Thyroid gland (tissue), 4 donors: ENCODE data around the gene AQP9. TPM values are rescaled to one million over a fixed set of nuclear protein-coding genes. Genes with fewer than 3 reads are reported as not detected.

Source experiments
- DNase-seq, 2 donors: peaks; one replicate each; pipeline ENCODE4 v3.0.0-alpha.2; 2019
- H3K27ac ChIP-seq, 3 donors: fragments of 200-600 bp; sonication (generic); 1 replicate in 2 of 3; 2 replicates in 1 of 3; pipeline ENCODE4 v1.5.1; 2016 to 2019; ENCODE audit warnings: mild to moderate bottlenecking in 1 of 3, moderate library complexity in 1 of 3
- H3K27me3 ChIP-seq: fragments of 200-600 bp; sonication (generic); one replicate; pipeline ENCODE4 v1.5.1; 2019
- H3K36me3 ChIP-seq, 2 donors: fragments of 200-600 bp; sonication (generic); one replicate each; pipeline ENCODE4 v1.5.1; 2016 to 2019
- H3K4me1 ChIP-seq, 2 donors: fragments of 200-600 bp; sonication (generic); one replicate each; pipeline ENCODE4 v1.5.1; 2017 to 2019
- H3K4me3 ChIP-seq, 3 donors: fragments of 200-600 bp; sonication (generic); replicated peaks in 1 of 3; 1 replicate in 2 of 3; 2 replicates in 1 of 3; pipeline ENCODE4 v1.5.1; 2016; ENCODE audit warnings: mild to moderate bottlenecking in 1 of 3
- H3K9me3 ChIP-seq: fragments of 200-600 bp; sonication (generic); one replicate; pipeline ENCODE4 v1.5.1; 2017
- POLR2A ChIP-seq, 2 donors: fragments of 450-650 bp; IDR thresholded peaks; one replicate each; pipeline ENCODE4 v1.6.1; 2017; ENCODE audit warnings: antibody characterized with exemption in 2 of 2, mild to moderate bottlenecking in 2 of 2, moderate library complexity in 1 of 2
- WGBS, 2 donors: methylation state at CpG; one replicate each; pipeline ENCODE4 v1.1.5; 2017; 5-methylcytosine and 5-hydroxymethylcytosine counted together
- intact Hi-C: fragments of 100-400 bp; cut with DNase I; formaldehyde crosslinking; loops from one replicate; pipeline ENCODE4 v1.15.1; 2023
- total RNA-seq, 4 donors: library from RNA; depleted of rRNA; stranded (reverse); fragments of >200 nt; gene quantifications; one replicate each; pipeline ENCODE4 v1.2.3, GENCODE V29; 2016
- TF ChIP-seq, protein P1 (sequence below), 6 experiments: fragments of 200-600 bp in 3 of 6; fragments of 450-650 bp in 3 of 6; sonication (generic) in 3 of 6; IDR thresholded peaks; one replicate each; pipeline ENCODE4 v1.5.1; 2016 to 2019; ENCODE audit warnings: antibody characterized with exemption in 6 of 6, mild to moderate bottlenecking in 2 of 6, inconsistent platforms in 1 of 6, moderate library complexity in 1 of 6

Gene AQP9
- total RNA-seq, 4 donors from 2014 or later: 0.21 to 1.6 (median 0.78) TPM; not detected in 1

DNA sequence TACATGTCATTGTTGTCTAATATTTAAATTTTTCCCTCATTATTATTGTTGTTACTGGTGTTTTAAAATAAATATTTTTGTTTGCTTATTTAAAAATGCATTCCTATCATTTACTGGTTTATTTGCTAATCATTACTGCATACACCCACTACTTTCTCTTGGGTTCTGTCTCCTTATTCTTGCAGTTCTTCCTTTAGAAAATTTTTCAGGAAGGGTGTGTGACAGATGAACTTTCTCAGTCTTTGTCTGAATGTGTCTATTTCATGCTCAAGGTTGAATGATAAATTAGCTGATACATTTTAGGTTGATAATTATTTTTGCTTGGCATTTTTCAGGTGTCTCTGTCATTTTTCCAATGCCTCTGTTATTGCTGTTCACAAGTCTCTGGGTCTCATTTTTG lies 7.4 kb downstream of the AQP9 start:
- Histone ChIP-seq H3K4me1 (peaks cover 23 to 30% of the 10 kb centered on the region in 2 donors), H3K9me3 (no peaks in the 10 kb centered on the region), H3K36me3 (no peaks in the 10 kb centered on the region), H3K4me3 (no peak overlapping the region), H3K27me3 (no peaks in the 10 kb centered on the region), H3K27ac (no peak overlapping the region)
- intact Hi-C loops: no loop called here
- no peak for TF ChIP-seq POLR2A (IDR thresholded peaks at IDR 0.05)
- DNase-seq: no peak

DNA sequence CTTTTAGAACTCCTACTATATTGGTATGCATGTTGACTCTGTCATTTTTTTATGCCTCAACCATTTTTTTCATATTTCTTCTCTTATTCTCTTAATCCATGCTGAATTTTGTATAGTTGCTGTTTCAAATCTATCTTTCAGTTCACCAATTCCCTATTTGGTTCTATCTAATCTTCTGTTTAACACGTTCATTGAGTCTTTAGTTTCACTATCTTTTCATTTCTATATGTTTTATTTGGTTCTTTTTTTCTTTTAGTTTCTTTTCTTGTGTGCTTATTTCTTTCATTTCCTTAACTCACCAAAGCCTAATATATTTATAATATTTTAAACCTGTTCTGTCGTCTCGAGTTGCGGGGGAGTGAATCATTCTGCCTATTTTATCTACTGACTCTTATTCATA lies 8.0 kb downstream of the AQP9 start:
- H3K27me3 ChIP-seq: no peaks in the 10 kb centered on the region
- 93 to 94% methylated on average over 4 of the region's 4 CpGs for WGBS, 2 donors
- no peak overlapping the region for H3K4me3 ChIP-seq
- H3K9me3 ChIP-seq: no peaks in the 10 kb centered on the region
- TF ChIP-seq, protein P1, sequence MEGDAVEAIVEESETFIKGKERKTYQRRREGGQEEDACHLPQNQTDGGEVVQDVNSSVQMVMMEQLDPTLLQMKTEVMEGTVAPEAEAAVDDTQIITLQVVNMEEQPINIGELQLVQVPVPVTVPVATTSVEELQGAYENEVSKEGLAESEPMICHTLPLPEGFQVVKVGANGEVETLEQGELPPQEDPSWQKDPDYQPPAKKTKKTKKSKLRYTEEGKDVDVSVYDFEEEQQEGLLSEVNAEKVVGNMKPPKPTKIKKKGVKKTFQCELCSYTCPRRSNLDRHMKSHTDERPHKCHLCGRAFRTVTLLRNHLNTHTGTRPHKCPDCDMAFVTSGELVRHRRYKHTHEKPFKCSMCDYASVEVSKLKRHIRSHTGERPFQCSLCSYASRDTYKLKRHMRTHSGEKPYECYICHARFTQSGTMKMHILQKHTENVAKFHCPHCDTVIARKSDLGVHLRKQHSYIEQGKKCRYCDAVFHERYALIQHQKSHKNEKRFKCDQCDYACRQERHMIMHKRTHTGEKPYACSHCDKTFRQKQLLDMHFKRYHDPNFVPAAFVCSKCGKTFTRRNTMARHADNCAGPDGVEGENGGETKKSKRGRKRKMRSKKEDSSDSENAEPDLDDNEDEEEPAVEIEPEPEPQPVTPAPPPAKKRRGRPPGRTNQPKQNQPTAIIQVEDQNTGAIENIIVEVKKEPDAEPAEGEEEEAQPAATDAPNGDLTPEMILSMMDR (IDR thresholded peaks at IDR 0.05): no peak
- no peak for TF ChIP-seq POLR2A (IDR thresholded peaks at IDR 0.05)
- DNase-seq: no peak
- intact Hi-C loops: no loop called here
- no peaks in the 10 kb centered on the region for H3K36me3 ChIP-seq
- H3K27ac ChIP-seq: peak overlapping the region; percentile 60 to 72 (median 66)
- H3K4me1 ChIP-seq: peaks cover 23 to 30% of the 10 kb centered on the region in 2 donors

DNA sequence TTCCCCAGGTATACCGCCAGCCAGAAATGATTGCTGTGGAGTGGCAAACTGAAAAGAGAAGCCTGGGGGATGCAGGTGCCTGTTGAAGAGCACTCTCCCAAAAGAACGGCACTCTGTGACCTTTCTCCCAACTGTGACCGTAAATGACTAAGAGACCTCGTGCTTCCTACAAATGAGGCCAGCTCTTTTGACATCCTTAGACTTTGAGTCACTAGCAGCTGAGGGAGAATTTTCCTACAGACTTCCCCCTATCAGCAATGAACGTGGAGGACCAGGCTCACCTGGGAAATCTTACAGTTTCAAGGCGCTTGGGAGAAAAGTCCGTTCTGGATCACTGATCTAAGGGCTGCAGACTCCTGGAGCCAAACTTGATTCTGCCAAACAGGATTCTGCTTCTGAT lies 8.6 kb downstream of the AQP9 start:
- TF ChIP-seq, protein P1 (IDR thresholded peaks at IDR 0.05): no peak
- TF ChIP-seq POLR2A (IDR thresholded peaks at IDR 0.05): no peak
- 29 to 37% methylated on average over 7 of the region's 7 CpGs for WGBS, 2 donors
- intact Hi-C loops: no loop called here
- H3K4me1 ChIP-seq: peaks cover 23 to 30% of the 10 kb centered on the region in 2 donors
- no peaks in the 10 kb centered on the region for H3K36me3 ChIP-seq
- peak overlapping the region; percentile 60 to 72 (median 66) for H3K27ac ChIP-seq
- peak; percentile 31 to 42 for DNase-seq
- no peaks in the 10 kb centered on the region for H3K9me3 ChIP-seq
- H3K27me3 ChIP-seq: no peaks in the 10 kb centered on the region
- no peak overlapping the region for H3K4me3 ChIP-seq

DNA sequence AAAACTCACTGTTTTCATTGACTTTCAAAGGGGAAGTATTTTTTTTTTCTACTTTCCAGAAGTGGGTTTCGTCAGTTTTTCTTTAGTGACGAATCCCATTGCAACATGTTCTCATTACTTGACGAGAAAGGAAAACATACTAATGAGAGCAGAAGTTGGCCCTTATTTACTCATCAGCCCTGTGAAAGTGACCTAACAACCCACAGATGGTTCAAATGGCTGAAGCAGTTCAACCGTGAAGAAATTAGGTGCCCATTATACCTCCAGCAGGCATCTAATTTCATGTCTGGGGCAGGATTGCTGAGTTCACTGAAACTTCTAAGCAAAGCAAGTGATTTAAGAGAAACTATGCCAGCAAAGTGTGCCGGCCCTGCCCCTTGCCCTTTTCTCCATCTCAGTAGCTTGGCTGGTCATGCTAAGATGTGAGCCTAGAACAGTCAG lies 9.0 kb downstream of the AQP9 start:
- Histone ChIP-seq H3K27me3 (no peaks in the 10 kb centered on the region), H3K27ac (peak overlapping the region; percentile 47 to 72 (median 66)), H3K4me3 (peak overlapping the region in 1 of 3 donors; percentile 8), H3K36me3 (no peaks in the 10 kb centered on the region), H3K4me1 (peaks cover 23 to 30% of the 10 kb centered on the region in 2 donors), H3K9me3 (no peaks in the 10 kb centered on the region)
- intact Hi-C loops: no loop called here
- 27 to 38% methylated on average over 5 of the region's 5 CpGs for WGBS, 2 donors
- DNase-seq: peak; percentile 35 to 40
- TF ChIP-seq, protein P1 (IDR thresholded peaks at IDR 0.05): no peak
- no peak for TF ChIP-seq POLR2A (IDR thresholded peaks at IDR 0.05)

DNA sequence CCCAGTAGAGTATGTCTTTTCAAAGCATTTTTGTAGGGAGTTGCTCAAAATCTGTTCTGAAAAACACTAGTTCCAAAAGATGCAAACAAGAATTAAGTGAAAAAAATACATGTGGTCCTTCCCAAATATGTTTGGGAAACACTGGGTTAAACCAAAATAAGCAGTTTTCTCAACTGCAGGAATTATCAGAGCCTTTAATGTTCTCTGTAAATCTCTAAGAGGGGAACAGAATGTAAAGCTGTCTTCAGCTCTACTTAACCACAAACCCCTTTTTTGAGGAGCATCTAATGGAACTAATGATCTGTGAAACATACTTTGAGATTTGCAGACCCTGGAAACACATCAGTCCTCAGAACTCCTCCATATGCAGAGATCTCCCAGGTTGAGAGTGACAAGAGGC lies 9.9 kb downstream of the AQP9 start:
- Histone ChIP-seq H3K4me3 (no peak overlapping the region), H3K9me3 (no peaks in the 10 kb centered on the region), H3K27me3 (no peaks in the 10 kb centered on the region), H3K36me3 (no peaks in the 10 kb centered on the region), H3K27ac (peak overlapping the region in 1 of 3 donors; percentile 1), H3K4me1 (peaks cover 23 to 30% of the 10 kb centered on the region in 2 donors)
- DNase-seq: no peak
- TF ChIP-seq, protein P1 (IDR thresholded peaks at IDR 0.05): no peak
- TF ChIP-seq POLR2A (IDR thresholded peaks at IDR 0.05): no peak
- intact Hi-C loops: no loop called here
